HG03064 (cell line): ENCODE measurements around the gene NOC2L.

Experiments
- ATAC-seq: cut with Tn5 transposase; IDR thresholded peaks from one replicate; pipeline ENCODE4 v1.9.1; 2021; ENCODE audit warnings: low read depth; ENCODE audit not compliant: unreplicated experiment

The NOC2L gene

GRCh38 chr1:919271-919872 is 39.7 kb downstream of the NOC2L start:
- ATAC-seq: no peak

- no peak for ATAC-seq
These were observed 40.2 kb downstream of the NOC2L start for GRCh38 chr1:918843-919242.

- ATAC-seq: no peak
These were observed 40.7 kb downstream of the NOC2L start for GRCh38 chr1:918353-918752.

- ATAC-seq: no peak
These were observed 41.5 kb downstream of the NOC2L start for GRCh38 chr1:917466-918091.

- ATAC-seq: no peak
These were observed 42.0 kb downstream of the NOC2L start for GRCh38 chr1:917076-917459.

- ATAC-seq: no peak
These were observed 42.6 kb downstream of the NOC2L start for GRCh38 chr1:916173-917075.

GRCh38 chr1:915295-916172 is 43.5 kb downstream of the NOC2L start:
- no peak for ATAC-seq

- no peak for ATAC-seq
These were observed 44.2 kb downstream of the NOC2L start for GRCh38 chr1:914891-915280.

- no peak for ATAC-seq
These were observed 44.7 kb downstream of the NOC2L start for GRCh38 chr1:914131-914890.

GRCh38 chr1:913491-914130 is 45.4 kb downstream of the NOC2L start:
- no peak for ATAC-seq

GRCh38 chr1:912740-913301 is 46.2 kb downstream of the NOC2L start:
- no peak for ATAC-seq

GRCh38 chr1:911875-912739 is 46.9 kb downstream of the NOC2L start:
- ATAC-seq: no peak

- no peak for ATAC-seq
These were observed 48.0 kb downstream of the NOC2L start for GRCh38 chr1:910881-911721.

GRCh38 chr1:910311-910880 is 48.7 kb downstream of the NOC2L start:
- no peak for ATAC-seq

- ATAC-seq: no peak
These were observed 49.2 kb downstream of the NOC2L start for GRCh38 chr1:909861-910310.

GRCh38 chr1:908661-909060 is 50.4 kb downstream of the NOC2L start:
- ATAC-seq: no peak
